ENCODE results near the gene NPHS1.

DNA sequence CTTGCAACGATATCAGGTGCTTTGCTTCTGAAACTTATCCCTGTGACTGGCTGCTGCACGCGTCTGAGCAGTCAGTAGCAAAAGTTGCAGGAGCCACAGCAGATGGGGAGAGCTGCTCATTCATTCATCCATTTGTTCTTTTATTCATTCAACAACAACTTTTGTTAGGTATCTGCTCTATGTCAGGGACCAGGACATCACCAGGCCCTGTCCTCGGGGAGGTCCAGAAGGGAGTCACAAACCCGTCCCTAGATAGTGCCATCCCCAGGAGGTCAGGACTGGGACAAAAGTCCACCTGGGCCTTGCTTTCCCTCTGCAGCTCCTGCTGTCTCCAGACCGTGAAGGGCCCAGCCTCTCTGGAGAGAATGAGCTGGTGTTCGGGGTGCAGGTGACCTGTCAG is 74.3 kb downstream of the NPHS1 start:
- TF ChIP-seq, protein P1, sequence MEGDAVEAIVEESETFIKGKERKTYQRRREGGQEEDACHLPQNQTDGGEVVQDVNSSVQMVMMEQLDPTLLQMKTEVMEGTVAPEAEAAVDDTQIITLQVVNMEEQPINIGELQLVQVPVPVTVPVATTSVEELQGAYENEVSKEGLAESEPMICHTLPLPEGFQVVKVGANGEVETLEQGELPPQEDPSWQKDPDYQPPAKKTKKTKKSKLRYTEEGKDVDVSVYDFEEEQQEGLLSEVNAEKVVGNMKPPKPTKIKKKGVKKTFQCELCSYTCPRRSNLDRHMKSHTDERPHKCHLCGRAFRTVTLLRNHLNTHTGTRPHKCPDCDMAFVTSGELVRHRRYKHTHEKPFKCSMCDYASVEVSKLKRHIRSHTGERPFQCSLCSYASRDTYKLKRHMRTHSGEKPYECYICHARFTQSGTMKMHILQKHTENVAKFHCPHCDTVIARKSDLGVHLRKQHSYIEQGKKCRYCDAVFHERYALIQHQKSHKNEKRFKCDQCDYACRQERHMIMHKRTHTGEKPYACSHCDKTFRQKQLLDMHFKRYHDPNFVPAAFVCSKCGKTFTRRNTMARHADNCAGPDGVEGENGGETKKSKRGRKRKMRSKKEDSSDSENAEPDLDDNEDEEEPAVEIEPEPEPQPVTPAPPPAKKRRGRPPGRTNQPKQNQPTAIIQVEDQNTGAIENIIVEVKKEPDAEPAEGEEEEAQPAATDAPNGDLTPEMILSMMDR (IDR thresholded peaks at IDR 0.05), result no peak
- no peak for TF ChIP-seq POLR2A (IDR thresholded peaks at IDR 0.05)

Measured in uterus (tissue), 2 donors.